Naive thymus-derived CD8-positive, alpha-beta T cell (primary cell): ENCODE results near the gene RP9. TPM values are rescaled to one million over a fixed set of nuclear protein-coding genes. Genes with fewer than 3 reads are reported as not detected.

Source experiments
- ATAC-seq, 2 donors: fragments of 150-1000 bp; cut with Tn5 transposase in 1 of 2; sonication (Bioruptor Pico), chemical (Tn5 transposase) in 1 of 2; 1 replicate in 1 of 2; 2 replicates in 1 of 2; pipeline ENCODE4 v1.10.0; 2021; ENCODE audit warnings: mild to moderate bottlenecking in 2 of 2, moderate library complexity in 2 of 2
- POLR2A ChIA-PET: fragments of 350-600 bp; sonication (Branson Sonifier 250); formaldehyde crosslinking; loops from one replicate; lab custom pipeline; 2021; ENCODE audit warnings: antibody characterized with exemption; lab: Charles Lee
- DNase-seq, 10 donors: peaks; one replicate each; pipeline versions ENCODE4 v3.0.0 to v3.0.0-alpha.2; 2020 to 2022
- H3K27ac Mint-ChIP-seq, 10 donors: one replicate each; pipeline ENCODE4 v1.8.0; 2020 to 2022; ENCODE audit warnings: mild to moderate bottlenecking in 10 of 10, mixed read lengths in 10 of 10, moderate library complexity in 4 of 10, inconsistent platforms in 1 of 10
- H3K27me3 Mint-ChIP-seq, 5 donors: one replicate each; pipeline ENCODE4 v1.8.0; 2021 to 2022; ENCODE audit warnings: mixed read lengths in 5 of 5
- H3K36me3 Mint-ChIP-seq, 3 donors: one replicate each; pipeline ENCODE4 v1.8.0; 2020 to 2022; ENCODE audit warnings: mixed read lengths in 3 of 3, mild to moderate bottlenecking in 2 of 3, inconsistent platforms in 1 of 3
- H3K4me1 Mint-ChIP-seq, 4 donors: one replicate each; pipeline ENCODE4 v1.8.0; 2021 to 2022; ENCODE audit warnings: mixed read lengths in 4 of 4
- H3K4me3 Mint-ChIP-seq, 10 donors: one replicate each; pipeline ENCODE4 v1.8.0; 2020 to 2022; ENCODE audit warnings: mild to moderate bottlenecking in 10 of 10, mixed read lengths in 10 of 10, moderate library complexity in 6 of 10, inconsistent platforms in 1 of 10
- H3K9me3 Mint-ChIP-seq, 9 donors: one replicate each; pipeline ENCODE4 v1.8.0; 2020 to 2022; ENCODE audit warnings: mixed read lengths in 9 of 9, mild to moderate bottlenecking in 3 of 9, inconsistent platforms in 1 of 9, moderate library complexity in 1 of 9
- polyA plus RNA-seq, 3 donors: library from polyadenylated mRNA; unstranded; fragments of 300-500 nt; fragmentation: Illumina TruSeq; gene quantifications; one replicate each; pipeline ENCODE4 v1.2.3, GENCODE V29; 2021
- total RNA-seq, 8 experiments: library from RNA in 2 of 8; stranded (reverse) in 2 of 8; gene quantifications; one replicate each; pipeline ENCODE4 v1.2.3 and lab custom pipeline; 2021 to 2026

The RP9 gene
- total and polyA plus RNA-seq, 5 experiments from 2014 or later, result 15.3 to 23.9 (median 20.3) TPM

DNA sequence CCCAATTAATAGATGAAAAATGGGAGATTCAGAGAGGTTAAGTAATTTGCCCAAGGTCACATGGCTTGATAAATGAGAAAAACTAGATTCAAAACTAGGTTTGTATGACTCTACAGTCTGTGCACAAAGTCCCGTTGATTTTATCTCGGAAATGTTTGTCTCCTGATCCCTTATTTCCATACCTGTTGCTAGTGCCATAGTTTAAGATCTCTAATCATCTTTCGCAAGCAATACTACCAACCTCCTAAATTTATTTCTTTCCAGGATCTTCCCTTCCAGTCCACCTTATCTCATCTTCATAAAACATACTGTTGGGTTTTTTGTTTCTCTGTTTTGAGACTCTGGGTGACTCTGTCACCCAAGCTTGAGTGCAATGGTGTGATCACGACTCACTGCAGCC is 49.6 kb downstream of the RP9 start:
- H3K4me1 Mint-ChIP-seq, result peaks cover 18 to 75% (median 61%) of the 10 kb centered on the region in 4 donors

DNA sequence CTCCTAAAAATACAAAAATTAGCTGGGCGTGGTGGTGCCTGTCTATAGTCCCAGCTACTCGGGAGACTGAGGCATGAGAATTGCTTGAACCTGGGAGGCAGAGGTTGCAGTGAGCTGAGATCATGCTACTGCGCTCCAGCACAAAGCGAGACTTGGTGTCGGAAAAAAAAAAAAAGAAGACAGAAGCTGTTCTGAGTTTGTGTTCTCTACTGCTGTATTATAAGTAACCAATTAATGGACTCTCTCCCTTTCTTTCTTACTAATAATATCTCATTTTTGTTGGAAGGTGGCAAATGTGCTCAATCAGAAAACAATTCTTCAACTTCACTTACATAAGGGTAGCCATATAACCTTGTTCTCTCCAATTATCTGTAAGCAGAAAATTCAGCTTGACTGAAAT is 54.0 kb downstream of the RP9 start:
- ATAC-seq (no peak), DNase-seq (no peak)
- Mint-ChIP-seq H3K4me1 (peaks cover 20 to 87% (median 62%) of the 10 kb centered on the region in 4 donors), H3K27me3 (no peaks in the 10 kb centered on the region), H3K9me3 (no peaks in the 10 kb centered on the region), H3K4me3 (no peak overlapping the region), H3K36me3 (peaks cover 0 to 10% (median 5%) of the 10 kb centered on the region in 3 donors), H3K27ac (peak overlapping the region; percentile 19 to 90 (median 77))
- POLR2A ChIA-PET, result interaction anchor here (0.7 to 1.3 kb wide), 2 partner anchors 53 to 179 kb away, joined by 3 to 6 read pairs; no protein-coding TSS in a partner anchor

More for the DNA sequence above, 49.6 kb downstream of the RP9 start:
- POLR2A ChIA-PET, result interaction anchor here (0.6 kb wide), 2 partner anchors 10 to 309 kb away, joined by 3 to 5 read pairs; no protein-coding TSS in a partner anchor
- Mint-ChIP-seq H3K36me3 (peaks cover 0 to 10% (median 5%) of the 10 kb centered on the region in 3 donors), H3K4me3 (peak overlapping the region in 5 of 10 donors; percentile 2 to 38 (median 22)), H3K27me3 (no peaks in the 10 kb centered on the region), H3K27ac (peak overlapping the region in 4 of 10 donors; percentile 27 to 51 (median 46)), H3K9me3 (peaks cover 0 to 3% (median 0%) of the 10 kb centered on the region in 9 donors)
- ATAC-seq, result no peak
- DNase-seq, result no peak

DNA sequence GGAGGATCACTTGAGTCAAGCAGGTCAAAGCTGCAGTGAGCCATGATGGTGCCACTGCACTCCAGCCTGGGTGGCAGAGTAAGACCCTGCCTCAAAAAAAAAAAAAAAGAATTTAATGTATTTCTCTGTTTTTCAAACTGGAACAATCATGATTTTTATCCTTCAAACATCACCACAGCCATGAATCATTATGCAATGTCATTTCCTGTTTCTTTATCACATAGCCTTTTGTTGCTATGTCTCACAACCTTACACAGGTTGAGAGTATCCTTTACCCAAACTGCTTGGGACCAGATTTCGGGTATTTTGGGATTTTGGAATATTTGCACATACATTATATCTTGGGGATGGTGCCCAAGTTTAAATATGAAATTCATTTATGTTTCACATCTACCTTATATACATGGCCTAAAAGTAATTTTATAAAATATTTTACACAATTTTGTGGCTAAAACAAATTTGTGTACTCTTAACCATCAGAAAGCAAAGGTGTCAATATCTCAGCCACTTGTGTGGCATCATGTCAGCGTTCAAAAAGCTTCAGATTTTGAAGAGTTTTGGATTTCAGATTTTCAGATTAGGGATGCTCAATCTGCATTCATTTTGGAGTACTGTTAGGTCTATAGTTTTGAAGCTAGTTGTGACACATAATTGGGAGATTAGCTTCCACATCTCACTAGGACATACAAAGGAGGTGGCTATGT is 54.8 kb downstream of the RP9 start:
- Mint-ChIP-seq H3K4me1 (peaks cover 17 to 84% (median 57%) of the 10 kb centered on the region in 4 donors), H3K36me3 (peaks cover 0 to 7% (median 5%) of the 10 kb centered on the region in 3 donors), H3K9me3 (no peaks in the 10 kb centered on the region), H3K27me3 (no peaks in the 10 kb centered on the region), H3K27ac (peak overlapping the region; percentile 56 to 90 (median 79)), H3K4me3 (peak overlapping the region in 2 of 10 donors; percentile 0 to 44)
- DNase-seq, result peak in 2 of 10 donors; percentile 21 to 23
- ATAC-seq, result peak; percentile 80 to 82
- POLR2A ChIA-PET, result interaction anchor here (0.7 to 1.9 kb wide), 3 partner anchors 8 to 178 kb away, joined by 3 to 13 read pairs (median 6); partner anchors contain the start of gene NT5C3A

- no peak for ATAC-seq
- POLR2A ChIA-PET, result interaction anchor here (1.9 kb wide), 1 partner anchor 9 kb away, joined by 13 read pairs; the partner anchor contains the start of gene NT5C3A
Measured at GRCh38 chr7:33053721-33054120, 55.5 kb downstream of the RP9 start.

DNA sequence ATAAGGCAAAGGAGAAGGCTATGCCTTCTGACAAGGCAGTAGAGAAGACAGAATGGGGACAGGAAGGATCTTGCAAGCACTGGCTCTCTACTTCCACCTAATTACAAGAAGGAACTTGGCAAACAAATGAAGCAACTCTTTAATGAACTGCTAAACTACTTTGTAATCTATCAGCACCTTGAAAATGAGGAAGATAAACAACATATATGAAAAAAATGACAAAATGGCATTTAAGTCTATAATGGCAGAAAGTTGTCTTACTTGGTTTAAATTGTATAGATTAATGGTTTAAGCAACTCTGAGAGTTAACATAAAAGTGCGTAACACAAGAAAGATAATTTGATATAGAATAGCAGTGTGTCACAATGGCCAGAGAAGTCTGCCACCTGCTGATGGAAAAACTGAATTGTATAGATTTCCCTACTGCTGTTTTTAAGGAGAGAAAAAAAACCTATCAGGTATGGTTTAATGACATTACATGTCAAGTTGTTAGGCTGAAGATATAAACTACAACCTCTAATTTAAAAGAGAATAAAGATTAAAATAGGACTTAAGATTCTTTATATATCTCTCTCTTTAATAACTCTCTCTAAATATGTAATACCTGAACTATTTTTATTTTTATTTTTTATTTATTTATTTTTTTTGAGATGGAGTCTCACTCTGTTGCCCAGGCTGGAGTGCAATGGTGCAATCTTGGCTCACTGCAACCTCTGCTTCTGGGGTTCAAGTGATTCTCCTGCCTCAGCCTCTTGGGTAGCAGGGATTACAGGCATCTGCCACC is 58.5 kb downstream of the RP9 start:
- H3K4me3 Mint-ChIP-seq, result peak overlapping the region in 1 of 10 donors; percentile 13

More at GRCh38 chr7:33053721-33054120, 55.5 kb downstream of the RP9 start:
- peak overlapping the region in 3 of 10 donors; percentile 0 to 44 (median 15) for H3K4me3 Mint-ChIP-seq
- peak overlapping the region in 9 of 10 donors; percentile 16 to 90 (median 69) for H3K27ac Mint-ChIP-seq
- peaks cover 15 to 82% (median 52%) of the 10 kb centered on the region in 4 donors for H3K4me1 Mint-ChIP-seq
- no peaks in the 10 kb centered on the region for H3K27me3 Mint-ChIP-seq
- H3K36me3 Mint-ChIP-seq, result peaks cover 0 to 7% (median 5%) of the 10 kb centered on the region in 3 donors
- DNase-seq, result no peak
- H3K9me3 Mint-ChIP-seq, result no peaks in the 10 kb centered on the region

GRCh38 chr7:33048704-33049103 is 60.5 kb downstream of the RP9 start:
- ATAC-seq (no peak), DNase-seq (no peak)
- H3K4me1 Mint-ChIP-seq, result peaks cover 12 to 77% (median 32%) of the 10 kb centered on the region in 4 donors
- no peak overlapping the region for H3K4me3 Mint-ChIP-seq
- no peak overlapping the region for H3K27ac Mint-ChIP-seq
- POLR2A ChIA-PET, result interaction anchor here (0.5 kb wide), 1 partner anchor 268 kb away, joined by 3 read pairs; no protein-coding TSS in a partner anchor
- no peaks in the 10 kb centered on the region for H3K9me3 Mint-ChIP-seq
- H3K27me3 Mint-ChIP-seq, result no peaks in the 10 kb centered on the region
- peaks cover 0 to 2% (median 0%) of the 10 kb centered on the region in 3 donors for H3K36me3 Mint-ChIP-seq

More for the DNA sequence above, 58.5 kb downstream of the RP9 start:
- H3K4me1 Mint-ChIP-seq, result peaks cover 14 to 84% (median 40%) of the 10 kb centered on the region in 4 donors
- peak overlapping the region in 4 of 10 donors; percentile 27 to 66 (median 46) for H3K27ac Mint-ChIP-seq
- POLR2A ChIA-PET, result no interaction called here
- no peaks in the 10 kb centered on the region for H3K27me3 Mint-ChIP-seq
- ATAC-seq, result peak; percentile 72 to 74
- H3K36me3 Mint-ChIP-seq, result no peaks in the 10 kb centered on the region
- no peaks in the 10 kb centered on the region for H3K9me3 Mint-ChIP-seq
- peak in 6 of 10 donors; percentile 3 to 59 (median 40) for DNase-seq

- Mint-ChIP-seq H3K27me3 (no peaks in the 10 kb centered on the region), H3K4me3 (no peak overlapping the region), H3K36me3 (peaks cover 0 to 2% (median 0%) of the 10 kb centered on the region in 3 donors), H3K27ac (no peak overlapping the region), H3K9me3 (no peaks in the 10 kb centered on the region), H3K4me1 (peaks cover 16 to 78% (median 36%) of the 10 kb centered on the region in 4 donors)
- POLR2A ChIA-PET, result interaction anchor here (0.5 kb wide), 1 partner anchor 268 kb away, joined by 3 read pairs; no protein-coding TSS in a partner anchor
- DNase-seq (no peak), ATAC-seq (no peak)
Measured at GRCh38 chr7:33048257-33048656, 60.9 kb downstream of the RP9 start.

GRCh38 chr7:33044986-33045385 is 64.2 kb downstream of the RP9 start:
- ATAC-seq (no peak), DNase-seq (no peak)
- no peaks in the 10 kb centered on the region for H3K9me3 Mint-ChIP-seq
- no peak overlapping the region for H3K4me3 Mint-ChIP-seq
- no peaks in the 10 kb centered on the region for H3K27me3 Mint-ChIP-seq
- H3K36me3 Mint-ChIP-seq, result peaks cover 0 to 2% (median 0%) of the 10 kb centered on the region in 3 donors
- POLR2A ChIA-PET, result interaction anchor here (0.7 kb wide), 1 partner anchor 18 kb away, joined by 4 read pairs; no protein-coding TSS in a partner anchor
- peaks cover 14 to 70% (median 31%) of the 10 kb centered on the region in 4 donors for H3K4me1 Mint-ChIP-seq
- peak overlapping the region in 1 of 10 donors; percentile 34 for H3K27ac Mint-ChIP-seq

Other genes with a start within 250 kb of the RP9 start
- gene KBTBD2, start 217.6 kb downstream of the RP9 start, total RNA-seq, result 10 to 100 TPM; 58.5 to 64.6 TPM
- 10 to 100 TPM; 15.7 to 24.7 (median 16.2) TPM for gene KBTBD2, start 217.6 kb downstream of the RP9 start, polyA plus RNA-seq
- not detected for gene FKBP9, start 152.0 kb downstream of the RP9 start, total RNA-seq
- under 1 TPM in 1 of 3 donors, not detected in 2; 0.06 TPM for gene FKBP9, start 152.0 kb downstream of the RP9 start, polyA plus RNA-seq
- 10 to 100 TPM; 52.2 to 53.6 TPM for gene NT5C3A, start 46.6 kb downstream of the RP9 start, total RNA-seq
- gene NT5C3A, start 46.6 kb downstream of the RP9 start, polyA plus RNA-seq, result 10 to 100 TPM; 44.6 to 53.9 (median 48.3) TPM
- gene BBS9, start 20.2 kb upstream of the RP9 start, total RNA-seq, result 10 to 100 TPM; 22.0 to 31.8 TPM
- gene BBS9, start 20.2 kb upstream of the RP9 start, polyA plus RNA-seq, result 10 to 100 TPM; 11.2 to 12.7 (median 11.6) TPM